K562 treated with DMSO at 1 percent for 48 hours (cell line): ENCODE measurements around the gene NDUFA5. TPM values are rescaled to one million over a fixed set of nuclear protein-coding genes. Genes with fewer than 3 reads are reported as not detected.

Experiments
- total RNA-seq: library from RNA; unstranded; fragments of 300-600 nt; gene quantifications from 2 replicates; pipeline ENCODE4 v1.2.3, GENCODE V29; 2022; ENCODE audit warnings: low replicate concordance; ENCODE audit errors: extremely low read depth

The NDUFA5 gene
- total RNA-seq = not detected in 2 replicates

DNA sequence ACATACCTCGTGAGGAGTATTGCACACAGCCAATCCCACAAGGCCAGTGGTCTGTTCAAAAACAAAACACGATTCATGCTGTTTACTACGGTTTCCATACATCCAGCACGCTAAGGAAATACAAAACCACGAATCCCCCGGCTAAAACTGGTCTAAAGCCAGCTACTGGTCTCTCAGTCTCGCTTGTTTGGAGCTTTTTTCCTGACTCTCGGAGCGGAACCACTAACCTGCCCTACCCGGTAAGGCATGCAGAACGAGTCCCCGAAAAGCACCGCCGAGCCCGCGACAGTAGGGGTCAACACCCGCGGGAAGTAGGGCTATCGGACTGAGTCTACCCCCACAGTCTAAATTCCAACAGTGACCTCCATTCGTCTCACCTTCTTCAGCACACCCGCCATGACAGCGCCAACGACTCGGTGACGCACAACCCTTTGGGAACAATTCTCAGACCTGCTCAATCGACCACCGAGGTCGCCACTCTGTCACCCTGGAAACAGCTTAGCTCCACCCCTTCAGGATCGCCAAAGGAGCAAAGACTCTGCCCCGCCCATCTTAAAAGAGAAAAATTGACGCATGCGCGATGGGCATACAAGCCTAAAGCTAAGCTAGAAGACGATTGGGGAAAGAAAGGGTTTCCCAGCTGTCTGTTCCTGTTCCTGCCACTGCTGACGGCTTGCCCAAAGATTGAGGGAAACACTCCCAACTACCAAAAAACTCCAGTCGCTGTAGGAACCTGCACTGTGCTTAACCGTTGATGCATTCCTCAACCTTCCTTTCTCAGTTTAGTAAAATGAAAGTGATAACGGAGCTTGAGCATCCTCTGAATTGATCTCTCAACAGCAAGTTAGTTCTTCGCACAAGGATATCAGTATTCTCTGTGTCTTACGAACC is at the start of gene NDUFA5:
Gene NDUFA5 (minus strand): TSS at position 421 of the 891 bp plus-strand sequence. CDS start 23 bp downstream, at position 398.

DNA sequence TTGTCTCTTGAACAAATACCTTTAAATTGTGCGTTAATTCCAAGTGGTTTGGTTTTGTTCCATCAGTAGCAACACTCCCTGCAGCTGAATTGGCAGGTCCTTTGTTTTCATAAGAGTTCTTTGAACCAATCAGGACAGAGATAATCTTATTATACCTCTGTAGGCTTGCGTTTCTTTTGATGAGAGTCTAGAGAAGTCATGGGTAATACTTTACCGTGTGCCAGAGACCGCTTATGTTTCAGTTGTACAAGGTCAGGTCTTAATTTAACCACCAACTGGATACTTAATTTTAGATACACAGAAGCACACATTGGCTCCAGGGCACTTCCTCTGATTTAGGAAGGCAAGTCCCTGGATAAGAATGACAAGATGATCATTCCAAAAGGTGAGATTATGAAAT is 43.9 kb upstream of the NDUFA5 start, which contains the start of gene ASB15:
Gene ASB15 (plus strand): TSS at position 292 of the 400 bp plus-strand sequence. CDS start 12,682 bp downstream, outside the sequence.

DNA sequence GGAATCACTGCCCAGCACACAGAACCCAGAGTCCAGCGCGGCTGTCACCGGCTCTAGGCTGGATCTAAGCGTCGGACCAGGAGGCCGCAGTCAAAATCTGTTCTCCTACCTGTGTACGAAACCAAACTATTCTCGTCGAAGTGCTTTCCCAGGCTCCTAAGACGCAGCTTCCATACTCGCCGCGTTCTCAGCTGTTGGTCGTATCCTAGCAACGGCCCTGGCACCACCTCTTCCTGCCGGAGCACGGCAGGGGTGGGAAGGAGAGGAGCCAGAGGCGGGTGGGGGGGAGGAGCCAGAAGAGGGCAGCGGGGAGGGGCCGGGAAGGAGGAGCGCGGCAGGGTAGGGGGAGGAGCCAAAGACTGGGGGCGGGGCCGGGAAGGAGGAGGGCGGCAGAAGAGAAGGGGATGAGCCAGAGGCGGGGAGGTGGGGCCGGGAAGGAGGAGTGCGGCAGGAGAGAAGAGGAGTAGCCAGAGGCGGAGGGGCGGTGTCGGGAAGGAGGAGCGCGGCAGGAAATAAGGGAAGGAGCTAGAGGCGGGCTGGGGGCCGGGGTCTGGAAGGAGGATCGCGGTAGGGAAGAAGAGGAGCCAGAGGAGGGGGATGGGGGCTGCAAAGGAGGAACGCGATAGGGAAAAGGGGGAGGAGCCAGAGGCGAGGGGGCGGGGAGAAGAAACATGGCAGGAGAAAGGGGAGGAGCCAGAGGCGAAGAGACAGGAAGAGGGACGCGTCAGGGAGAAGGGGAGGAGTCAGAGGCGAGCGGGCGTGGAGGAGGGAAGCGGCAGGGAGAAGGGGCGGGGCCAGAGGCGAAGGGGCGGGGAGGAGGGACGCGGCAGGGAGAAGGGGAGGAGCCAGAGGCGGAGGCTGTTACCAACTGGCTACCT is 23.0 kb downstream of the NDUFA5 start, which contains the start of gene IQUB:
Gene IQUB (minus strand): TSS at position 213 of the 878 bp plus-strand sequence. CDS start 22,255 bp downstream, outside the sequence.

Other genes with a start within 250 kb of the NDUFA5 start
- not detected in 2 replicates for gene IQUB, start 23.2 kb downstream of the NDUFA5 start, total RNA-seq
- gene ASB15, start 44.0 kb upstream of the NDUFA5 start, total RNA-seq = not detected in 2 replicates
- gene LMOD2, start 98.0 kb upstream of the NDUFA5 start, total RNA-seq = not detected in 2 replicates
- not detected in 2 replicates for gene WASL, start 191.2 kb upstream of the NDUFA5 start, total RNA-seq